GM19023 (cell line): Measurements from ENCODE around the gene GPR158.
"Not testable (repeated sequence)": the region's sequence is repeated elsewhere in the genome, so short reads cannot be mapped to it uniquely, and the experiment has no call there.

Source experiments
- ATAC-seq: cut with Tn5 transposase; IDR thresholded peaks from one replicate; pipeline ENCODE4 v1.9.1; 2021; ENCODE audit warnings: mild to moderate bottlenecking, moderate library complexity; ENCODE audit not compliant: unreplicated experiment

Gene GPR158

GRCh38 chr10:25294032-25294926, 119.5 kb downstream of the GPR158 start:
- ATAC-seq: no peak

- ATAC-seq: no peak
Measured at GRCh38 chr10:25296324-25296723, 121.5 kb downstream of the GPR158 start.

GRCh38 chr10:25297466-25297865, 122.7 kb downstream of the GPR158 start:
- ATAC-seq: no peak

GRCh38 chr10:25300073-25300472, 125.3 kb downstream of the GPR158 start:
- no peak for ATAC-seq

- ATAC-seq: no peak
Measured at GRCh38 chr10:25304606-25305005, 129.8 kb downstream of the GPR158 start.

GRCh38 chr10:25306386-25306785, 131.6 kb downstream of the GPR158 start:
- ATAC-seq: no peak

GRCh38 chr10:25308278-25308677, 133.5 kb downstream of the GPR158 start:
- no peak for ATAC-seq

- ATAC-seq: not testable (repeated sequence)
Measured at GRCh38 chr10:25317596-25318211, 142.9 kb downstream of the GPR158 start.

GRCh38 chr10:25327273-25327672, 152.5 kb downstream of the GPR158 start:
- no peak for ATAC-seq

- ATAC-seq: no peak
Measured at GRCh38 chr10:25328361-25328760, 153.6 kb downstream of the GPR158 start.

GRCh38 chr10:25329587-25329986, 154.8 kb downstream of the GPR158 start:
- ATAC-seq: not testable (repeated sequence)

GRCh38 chr10:25334445-25334844, 159.6 kb downstream of the GPR158 start:
- no peak for ATAC-seq

GRCh38 chr10:25336330-25336729, 161.5 kb downstream of the GPR158 start:
- no peak for ATAC-seq

- no peak for ATAC-seq
Measured at GRCh38 chr10:25338271-25338670, 163.5 kb downstream of the GPR158 start.

- ATAC-seq: no peak
Measured at GRCh38 chr10:25339966-25340365, 165.2 kb downstream of the GPR158 start.

GRCh38 chr10:25349520-25349919, 174.7 kb downstream of the GPR158 start:
- ATAC-seq: no peak

- no peak for ATAC-seq
Measured at GRCh38 chr10:25356609-25357008, 181.8 kb downstream of the GPR158 start.

GRCh38 chr10:25357269-25357668, 182.5 kb downstream of the GPR158 start:
- no peak for ATAC-seq

GRCh38 chr10:25382029-25382810, 207.4 kb downstream of the GPR158 start:
- no peak for ATAC-seq

GRCh38 chr10:25382901-25383300, 208.1 kb downstream of the GPR158 start:
- ATAC-seq: not testable (repeated sequence)

- ATAC-seq: no peak
Measured at GRCh38 chr10:25383686-25384085, 208.9 kb downstream of the GPR158 start.
